Measurements from ENCODE around the gene EIF5.
"Not testable (repeated sequence)": the region's sequence is repeated elsewhere in the genome, so short reads cannot be mapped to it uniquely, and the experiment has no call there.

The EIF5 gene

DNA sequence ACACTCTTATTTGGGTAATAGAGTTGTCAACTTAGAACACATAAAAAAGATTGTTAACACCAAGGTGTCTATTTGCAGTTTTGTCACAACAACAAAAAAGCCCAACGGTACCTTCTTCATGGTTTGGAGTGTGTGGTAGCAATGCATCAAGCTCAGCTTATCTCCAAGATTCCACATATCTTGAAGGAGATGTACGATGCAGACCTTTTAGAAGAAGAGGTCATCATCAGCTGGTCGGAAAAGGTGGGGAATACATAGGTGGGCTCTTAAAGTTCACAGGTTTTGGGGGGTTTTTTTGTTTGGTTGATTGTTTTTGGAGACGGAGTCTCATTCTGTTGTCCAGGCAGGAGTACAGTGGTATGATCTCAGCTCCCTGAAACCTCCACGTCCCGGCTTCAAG lies 5.5 kb downstream of the EIF5 start:
- DNase-seq = no peak

DNA sequence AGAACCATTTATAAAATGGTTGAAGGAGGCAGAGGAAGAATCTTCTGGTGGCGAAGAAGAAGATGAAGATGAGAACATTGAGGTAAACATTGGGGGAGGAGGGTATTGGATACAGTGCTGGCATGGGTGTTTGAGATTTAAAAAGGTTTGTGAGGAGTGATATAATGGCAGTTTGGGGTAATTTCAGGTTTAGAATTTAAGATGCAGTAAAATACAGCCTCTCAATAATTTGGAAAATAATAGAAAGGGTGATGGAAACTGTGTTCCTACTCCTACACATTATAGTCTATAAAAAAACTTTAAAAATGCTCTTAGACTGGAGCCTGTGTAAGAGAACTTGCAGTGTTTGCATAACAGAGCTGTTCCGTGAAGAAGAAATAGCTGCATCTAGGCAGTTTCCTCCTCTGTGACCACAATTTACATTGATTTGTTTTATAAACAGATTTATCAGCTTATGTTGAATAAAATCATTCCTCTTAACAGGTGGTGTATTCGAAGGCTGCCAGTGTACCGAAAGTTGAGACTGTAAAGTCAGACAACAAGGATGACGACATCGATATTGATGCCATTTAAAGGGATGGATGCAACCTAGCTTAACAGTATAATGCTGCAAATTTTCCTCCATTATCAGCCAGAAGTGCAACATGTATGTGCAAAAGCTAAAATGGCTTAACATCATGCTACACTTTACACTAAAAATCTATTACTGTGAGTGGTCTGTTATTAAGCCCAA lies 6.6 kb downstream of the EIF5 start:
- no peak for DNase-seq

DNA sequence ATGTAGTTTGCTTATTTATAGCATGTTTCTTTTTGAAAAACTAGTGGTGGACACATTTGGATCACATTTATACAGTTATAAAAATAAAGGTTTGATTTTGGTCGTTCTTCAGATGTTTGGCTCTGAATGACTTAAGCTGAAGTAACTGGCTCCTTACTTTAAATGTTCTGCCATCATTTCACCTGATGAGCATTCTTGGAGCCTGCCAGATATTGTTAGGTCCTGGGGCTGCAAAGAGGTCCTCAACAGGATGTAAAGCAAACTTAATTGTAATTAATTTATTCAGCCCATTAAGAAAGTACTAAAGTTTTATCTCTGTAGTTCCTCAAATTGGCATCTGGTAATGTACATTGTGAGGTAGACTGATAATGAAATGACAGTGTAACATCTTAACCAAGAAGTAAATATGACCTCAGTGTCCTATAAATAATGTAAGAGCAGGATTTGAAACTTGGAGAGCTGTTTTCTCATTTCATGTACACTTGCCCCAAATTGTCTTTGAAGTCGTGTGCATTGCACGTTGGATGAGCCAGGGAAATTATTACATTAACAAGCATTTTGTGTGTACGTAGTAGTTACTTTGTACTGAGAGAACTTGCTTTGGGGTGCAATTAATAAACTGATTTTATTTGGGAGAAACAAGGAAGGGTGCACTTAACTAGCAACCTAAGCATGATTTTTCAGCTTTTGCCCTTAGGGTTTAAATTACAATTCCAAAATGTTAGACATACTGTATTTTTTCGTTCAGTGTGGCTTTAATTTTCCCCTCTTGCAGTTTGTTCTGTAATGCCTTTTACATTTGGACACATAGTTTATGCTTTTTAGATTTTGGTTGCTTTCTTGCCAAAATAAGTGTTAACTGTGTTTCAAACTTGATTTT lies 7.5 kb downstream of the EIF5 start:
- no peak for DNase-seq

DNA sequence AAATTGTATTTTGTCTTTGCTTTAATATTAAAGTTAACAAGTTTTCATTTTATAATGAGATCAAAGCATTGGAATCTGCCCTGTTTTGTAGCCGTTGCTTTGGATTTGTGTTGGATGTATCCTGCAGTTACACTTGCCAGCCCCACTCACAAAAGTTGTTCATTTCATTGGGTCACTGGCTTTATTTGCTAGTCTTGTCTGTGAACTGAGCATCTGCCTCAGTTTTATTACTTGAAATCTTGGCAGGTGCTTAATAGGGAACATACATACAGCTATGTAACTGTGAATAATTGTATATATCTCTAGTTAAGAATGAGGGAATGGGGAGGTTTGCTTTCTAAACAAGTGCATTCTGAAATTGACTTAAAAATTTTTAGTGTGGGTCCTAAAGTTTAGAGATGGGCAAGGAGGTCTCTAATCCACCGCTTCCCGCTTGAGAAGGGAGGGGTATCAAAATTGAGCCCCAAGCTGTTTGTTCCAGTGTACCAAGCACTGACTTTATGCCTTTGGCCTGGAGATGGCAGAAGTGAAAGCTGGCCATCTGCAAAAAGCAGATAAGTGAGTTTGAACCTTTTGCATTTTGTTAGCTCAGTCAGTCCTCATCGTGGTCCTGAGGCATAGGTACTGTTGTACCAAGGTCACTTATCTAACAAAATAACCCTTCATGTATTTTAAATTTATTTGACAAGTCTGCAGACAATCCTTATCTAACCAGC lies 9.3 kb downstream of the EIF5 start:
- no peak for DNase-seq

DNA sequence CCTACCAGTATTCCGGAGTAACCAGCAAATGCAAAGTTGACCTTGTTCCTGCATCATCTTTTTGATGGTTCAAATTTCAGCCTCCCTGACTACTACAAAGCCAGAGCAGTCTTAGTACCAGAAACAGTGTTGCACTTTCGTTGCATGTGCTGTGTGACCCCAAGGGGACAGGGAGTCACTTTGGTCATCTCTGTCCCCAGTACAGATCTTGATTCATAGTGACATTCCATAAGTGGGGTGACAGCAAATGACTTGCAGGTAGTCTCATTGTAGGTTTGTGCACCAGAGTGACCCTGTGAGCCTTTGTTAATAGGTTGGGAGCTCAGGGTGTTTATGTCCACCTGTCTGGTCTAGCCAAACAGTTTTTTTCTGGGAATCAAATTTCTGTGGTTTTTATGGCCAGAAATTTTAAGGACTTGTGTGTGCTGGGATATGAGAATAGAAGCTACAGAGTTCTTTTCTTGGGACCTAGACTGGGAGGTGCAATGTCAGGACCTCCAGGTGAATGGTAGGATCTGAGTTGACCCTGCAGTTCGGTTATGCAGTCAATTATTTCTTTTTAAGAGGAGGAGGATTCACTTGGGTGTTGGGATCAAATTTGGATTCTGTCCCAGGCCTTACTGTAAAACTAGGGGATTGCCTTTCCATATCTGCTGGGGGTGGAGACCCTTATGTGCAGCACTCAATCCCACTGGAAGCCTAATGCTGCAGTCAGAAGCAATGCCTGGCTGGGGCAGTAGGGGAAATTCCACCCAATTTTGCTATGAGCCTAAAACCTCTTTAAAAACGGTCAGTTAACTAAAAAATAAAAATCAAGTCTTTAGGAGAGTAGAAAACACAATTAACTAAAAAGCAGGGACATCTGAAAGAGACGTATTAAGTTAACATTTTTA lies 10.1 kb downstream of the EIF5 start:
- DNase-seq = no peak

DNA sequence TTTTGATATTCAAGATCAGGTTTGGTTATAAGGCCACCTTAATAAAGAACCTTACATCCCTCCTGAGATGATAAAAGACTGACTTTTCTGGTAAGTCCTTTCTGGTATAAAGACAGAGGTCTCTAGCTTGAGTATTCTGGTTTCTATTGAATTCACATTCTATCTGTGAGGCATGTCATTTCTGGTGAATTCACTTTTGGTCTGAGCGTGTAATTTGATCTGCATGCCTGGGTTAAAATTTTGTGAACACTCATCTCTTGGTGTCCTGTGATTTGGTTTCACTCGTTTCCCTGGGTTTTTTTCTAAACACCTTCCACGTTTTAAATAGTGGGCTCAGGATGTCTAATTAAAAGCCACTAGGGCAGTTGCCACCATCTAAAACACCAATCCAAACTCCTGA lies 12.2 kb downstream of the EIF5 start:
- no peak for DNase-seq

DNA sequence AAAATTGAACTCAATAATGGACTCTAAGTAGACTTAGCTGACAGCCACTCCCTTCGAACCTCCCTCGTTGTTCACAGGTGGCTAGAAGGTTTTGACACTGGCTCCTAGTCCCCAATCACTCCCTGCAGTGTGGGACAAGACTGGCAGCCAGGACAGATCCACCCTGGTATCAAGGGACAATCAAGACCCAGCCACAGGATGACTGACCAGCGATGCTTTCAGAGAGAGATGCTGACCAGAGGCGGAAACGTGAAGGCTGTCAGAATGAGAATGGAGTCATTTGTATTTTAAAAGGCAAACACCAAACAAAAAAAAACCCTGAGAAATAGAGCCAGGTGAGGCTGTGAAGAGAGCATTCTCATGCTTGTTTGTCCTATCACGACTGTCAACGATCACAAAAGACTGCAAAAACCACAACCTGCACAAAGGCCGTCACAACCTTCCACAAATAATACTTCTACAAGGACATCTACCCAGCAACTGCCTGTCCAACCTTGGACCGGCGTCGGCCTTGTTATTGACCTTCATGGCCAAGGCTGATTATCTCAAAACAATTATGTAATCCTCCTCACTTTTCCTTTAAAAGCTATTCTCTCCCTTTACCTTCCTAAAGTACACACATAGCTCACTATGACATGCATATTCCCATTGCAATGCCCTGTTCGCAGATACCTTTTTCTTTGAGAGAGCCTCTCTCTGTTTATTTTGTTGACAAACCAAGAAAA lies 13.2 kb downstream of the EIF5 start:
- no peak for DNase-seq

DNA sequence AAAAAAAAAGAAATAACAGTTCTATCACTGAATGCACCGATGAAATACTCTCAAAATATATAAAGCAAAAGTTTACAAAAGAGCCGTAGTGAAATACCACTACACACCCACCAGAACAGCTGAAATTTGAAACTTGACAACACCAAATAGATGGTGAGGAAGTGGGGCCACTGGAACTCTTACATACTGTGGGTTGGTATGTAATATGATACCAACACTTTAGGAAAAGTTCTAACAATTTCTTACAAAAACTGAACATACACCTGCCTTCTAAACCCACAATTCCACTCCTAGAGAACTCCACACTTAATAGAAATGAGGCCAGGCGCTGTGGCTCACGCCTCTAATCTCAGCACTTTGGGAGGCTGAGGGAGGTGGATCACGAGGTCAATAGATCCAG lies 14.1 kb downstream of the EIF5 start:
- no peak for DNase-seq

DNA sequence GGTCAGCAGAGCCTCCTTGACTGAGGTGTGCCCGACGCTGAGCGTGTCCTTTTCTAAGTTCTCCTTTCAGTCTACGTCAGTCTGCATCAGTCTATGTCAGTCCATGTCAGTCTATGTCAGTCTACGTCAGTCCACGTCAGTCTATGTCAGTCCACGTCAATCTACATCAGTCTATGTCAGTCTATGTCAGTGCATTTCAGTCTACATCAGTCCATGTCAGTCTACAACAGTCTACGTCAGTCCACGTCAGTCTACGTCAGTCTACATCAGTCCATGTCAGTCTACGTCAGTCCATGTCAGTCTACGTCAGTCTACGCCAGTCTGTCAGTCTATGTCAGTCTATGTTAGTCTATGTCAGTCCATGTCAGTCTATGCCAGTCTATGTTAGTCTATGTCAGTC lies 15.9 kb downstream of the EIF5 start:
- no peak for DNase-seq

DNA sequence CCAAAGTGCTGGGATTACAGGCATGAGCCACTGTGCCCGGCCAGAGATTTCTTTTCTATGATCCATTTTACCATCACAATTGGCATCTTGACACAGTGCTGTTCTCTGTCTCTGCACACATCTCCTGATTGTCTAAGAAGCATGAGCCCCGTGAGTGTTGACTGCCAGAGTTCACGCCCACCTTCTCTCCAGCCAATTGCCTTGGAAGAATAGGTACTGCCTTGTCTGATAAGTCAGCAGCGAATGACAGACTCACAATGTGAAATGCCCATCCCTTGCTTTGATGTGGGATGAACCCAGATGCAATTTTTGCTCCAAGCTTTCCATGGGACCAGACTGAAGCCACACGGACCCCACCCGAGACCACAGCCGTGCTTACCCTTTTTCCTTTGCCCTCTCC lies 19.3 kb downstream of the EIF5 start:
- DNase-seq = no peak

DNA sequence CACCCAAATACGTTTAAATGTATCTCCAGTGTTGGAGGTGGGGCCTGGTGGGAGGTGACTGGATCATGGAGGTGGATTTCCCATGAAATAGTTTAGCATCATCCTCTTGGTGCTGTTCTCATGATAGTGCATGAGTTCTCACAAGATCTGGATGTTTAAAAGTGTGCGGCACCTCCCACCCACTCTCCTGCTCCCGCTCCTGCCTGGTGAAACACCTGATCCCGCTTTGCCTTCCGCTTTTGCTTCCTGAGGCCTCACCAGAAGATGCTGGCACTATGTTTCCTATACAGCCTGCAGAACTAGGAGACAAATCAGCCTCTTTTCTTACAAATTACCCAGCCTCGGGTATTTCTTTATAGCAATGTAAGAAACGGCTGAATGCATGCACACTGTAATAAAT lies 20.1 kb downstream of the EIF5 start:
- no peak for DNase-seq

DNA sequence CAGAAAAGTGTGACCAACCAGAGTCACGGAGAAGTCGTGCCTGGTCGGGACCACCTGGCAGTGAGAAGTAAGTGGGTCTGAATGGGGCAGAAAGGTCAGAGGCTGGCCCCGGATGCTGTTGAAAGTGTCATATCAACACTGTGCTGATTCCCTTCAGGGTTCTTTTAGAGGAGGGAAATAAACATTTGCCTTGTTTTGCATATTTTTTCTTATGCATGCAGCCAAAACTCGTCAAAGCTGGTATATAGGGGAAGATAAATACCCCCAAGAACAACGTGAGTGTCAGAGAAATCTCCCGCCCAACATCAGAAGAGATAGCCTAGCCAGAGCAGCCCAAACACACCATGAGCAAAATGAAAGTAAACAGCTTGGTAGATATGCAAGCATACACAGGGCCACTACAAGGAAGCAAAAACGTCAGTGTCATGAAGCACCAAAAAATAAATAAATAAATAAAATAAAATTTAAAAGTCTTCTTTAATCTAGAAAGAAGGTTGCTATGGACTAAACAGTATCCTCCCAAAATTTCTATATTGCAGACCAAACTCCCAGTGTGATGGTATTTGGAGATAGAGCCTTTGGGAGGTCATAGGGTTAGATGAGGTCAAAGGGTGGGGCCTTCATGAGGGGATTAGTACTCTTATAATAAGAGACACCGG lies 22.1 kb downstream of the EIF5 start:
- DNase-seq = no peak

DNA sequence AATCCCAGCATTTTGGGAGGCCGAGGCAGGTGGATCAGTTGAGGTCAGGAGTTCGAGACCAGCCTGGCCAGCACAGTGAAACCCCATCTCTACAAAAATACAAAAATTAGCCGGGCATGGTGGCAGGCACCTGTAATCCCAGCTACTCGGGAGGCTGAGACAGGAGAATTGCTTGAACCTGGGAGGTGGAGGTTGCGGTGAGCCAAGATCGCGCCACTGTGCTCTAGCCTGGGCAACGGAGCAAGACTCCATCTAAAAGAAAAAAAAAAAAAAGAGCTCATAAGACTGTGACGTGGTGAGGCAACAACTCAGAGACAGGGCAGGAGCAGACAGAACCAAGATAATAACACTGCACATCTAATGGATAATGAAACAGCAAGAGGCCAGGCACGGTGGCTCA lies 23.5 kb downstream of the EIF5 start:
- DNase-seq = not testable (repeated sequence)

DNA sequence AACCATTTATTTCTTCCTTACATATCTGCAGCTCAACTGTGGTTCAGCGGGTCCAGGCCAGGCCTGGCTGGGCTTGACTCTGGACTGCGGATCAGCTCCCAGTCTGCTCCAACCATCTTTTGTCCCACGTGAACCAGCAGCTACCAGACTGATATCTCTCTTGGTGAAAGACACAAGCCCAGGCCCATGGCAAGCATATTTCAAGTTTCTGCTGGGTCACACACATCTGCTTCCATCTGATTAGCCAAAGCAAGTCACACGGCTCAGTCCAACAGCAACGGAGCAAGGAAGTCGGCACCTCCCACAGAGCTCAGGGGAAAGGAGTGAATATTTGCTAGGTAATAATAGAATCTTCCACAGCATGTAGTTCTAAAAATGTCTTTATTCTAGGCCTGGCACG lies 26.5 kb downstream of the EIF5 start:
- no peak for DNase-seq

DNA sequence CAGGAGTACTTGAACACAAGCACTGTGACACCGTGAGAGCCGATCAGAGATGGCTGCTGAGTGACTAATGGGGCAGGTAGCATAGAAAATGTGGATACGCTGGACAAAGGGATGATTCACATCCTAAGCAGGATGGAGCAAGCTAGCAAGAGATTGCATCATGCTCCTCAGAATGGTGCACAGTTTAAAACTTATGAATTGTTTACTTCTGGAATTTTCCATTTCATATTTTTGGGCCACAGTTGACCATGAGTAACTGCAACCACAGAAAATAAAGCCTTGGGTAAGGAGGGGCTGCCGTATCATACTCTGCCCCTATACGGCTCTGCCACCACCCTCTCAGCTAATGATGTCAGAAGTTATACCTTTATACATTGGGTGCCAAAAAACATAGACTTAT lies 27.8 kb downstream of the EIF5 start:
- DNase-seq = no peak

DNA sequence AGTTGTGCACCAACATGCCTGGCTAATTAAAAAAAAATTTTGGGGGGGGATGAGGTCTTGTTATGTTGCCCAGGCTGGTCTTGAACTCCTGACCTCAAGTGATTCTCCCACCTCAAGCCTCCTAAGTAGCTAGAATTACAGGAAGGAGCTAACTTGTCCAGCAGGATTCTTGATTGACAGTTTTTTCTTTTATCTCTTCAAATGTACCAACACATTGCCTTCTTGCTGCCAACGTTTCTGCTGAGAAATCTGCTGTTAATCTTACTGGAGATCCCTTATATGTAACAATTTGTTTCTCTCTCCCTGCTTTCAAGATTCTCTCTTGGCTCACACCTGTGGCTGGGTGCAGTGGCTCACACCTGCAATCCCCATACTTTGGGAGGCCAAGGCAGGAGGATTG lies 28.7 kb downstream of the EIF5 start:
- DNase-seq = no peak

DNA sequence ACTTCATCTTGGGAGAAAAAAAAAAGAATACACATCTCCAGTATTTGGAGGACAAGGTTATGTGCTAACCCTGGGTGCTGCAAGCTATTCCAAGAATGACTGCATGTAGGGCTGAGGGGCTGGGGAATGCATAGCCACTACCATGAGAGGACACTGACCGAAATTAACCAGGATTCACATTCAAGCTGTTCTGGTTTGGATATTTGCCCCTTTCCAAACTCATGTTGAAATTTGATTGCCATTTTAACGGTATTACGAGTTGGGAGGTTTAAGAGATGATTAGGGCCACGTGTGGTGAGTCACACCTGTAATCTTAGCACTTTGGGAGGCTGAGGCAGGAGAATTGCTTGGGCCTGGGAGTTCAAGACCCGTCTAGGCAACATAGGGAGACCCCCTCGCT lies 32.7 kb downstream of the EIF5 start:
- no peak for DNase-seq

DNA sequence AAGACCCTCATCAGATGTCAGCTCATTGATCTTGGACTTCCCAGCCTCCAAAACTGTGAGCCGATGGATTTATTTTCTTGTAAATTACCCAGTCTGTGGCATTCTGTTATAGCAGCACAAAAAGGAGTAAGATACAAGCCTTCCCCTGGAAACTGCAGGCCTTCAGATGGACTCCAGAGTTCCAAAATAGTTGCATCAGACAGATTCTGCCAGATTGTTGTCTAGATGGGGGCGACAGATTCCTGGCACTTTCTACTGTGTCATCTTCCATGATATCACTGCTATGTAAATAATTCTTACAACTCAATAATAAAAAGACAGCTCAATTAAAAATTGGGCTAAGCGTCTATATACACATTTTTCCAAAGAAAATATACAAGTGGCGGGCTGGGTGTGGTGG lies 34.0 kb downstream of the EIF5 start:
- no peak for DNase-seq

DNA sequence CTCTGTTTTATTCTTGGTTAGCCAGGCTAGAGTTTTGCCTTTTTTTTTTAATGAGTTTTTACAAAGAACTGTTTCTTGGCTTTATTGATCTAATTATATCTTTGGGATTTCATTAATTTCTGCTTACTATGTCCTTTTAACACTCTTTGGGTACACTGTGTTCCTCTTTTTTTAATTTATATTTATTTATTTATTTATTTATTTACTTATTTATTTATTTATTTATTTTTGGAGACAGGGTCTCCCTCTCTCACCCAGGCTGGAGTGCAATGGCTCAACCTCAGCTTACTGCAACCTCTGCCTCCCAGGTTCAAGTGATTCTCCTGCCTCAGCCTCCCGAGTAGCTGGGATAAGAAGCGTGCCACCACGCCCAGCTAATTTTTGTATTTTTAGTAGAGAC lies 36.0 kb downstream of the EIF5 start:
- no peak for DNase-seq

DNA sequence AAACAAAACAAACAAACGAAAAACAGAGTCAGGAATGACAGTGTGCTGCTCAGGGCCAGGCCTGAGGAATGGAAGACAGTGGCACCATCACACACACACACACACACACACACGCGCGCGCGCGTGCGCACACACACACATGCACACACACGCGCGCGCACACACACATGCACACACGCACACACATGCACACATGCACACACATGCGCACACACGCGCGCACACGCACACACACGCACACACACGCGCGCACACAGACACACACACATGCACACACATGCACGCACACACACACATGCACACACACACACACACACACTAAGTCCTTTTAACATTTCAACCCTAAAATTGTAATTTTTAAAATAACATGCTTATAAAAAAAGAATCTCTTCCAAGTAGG lies 38.0 kb downstream of the EIF5 start:
- DNase-seq = no peak

DNA sequence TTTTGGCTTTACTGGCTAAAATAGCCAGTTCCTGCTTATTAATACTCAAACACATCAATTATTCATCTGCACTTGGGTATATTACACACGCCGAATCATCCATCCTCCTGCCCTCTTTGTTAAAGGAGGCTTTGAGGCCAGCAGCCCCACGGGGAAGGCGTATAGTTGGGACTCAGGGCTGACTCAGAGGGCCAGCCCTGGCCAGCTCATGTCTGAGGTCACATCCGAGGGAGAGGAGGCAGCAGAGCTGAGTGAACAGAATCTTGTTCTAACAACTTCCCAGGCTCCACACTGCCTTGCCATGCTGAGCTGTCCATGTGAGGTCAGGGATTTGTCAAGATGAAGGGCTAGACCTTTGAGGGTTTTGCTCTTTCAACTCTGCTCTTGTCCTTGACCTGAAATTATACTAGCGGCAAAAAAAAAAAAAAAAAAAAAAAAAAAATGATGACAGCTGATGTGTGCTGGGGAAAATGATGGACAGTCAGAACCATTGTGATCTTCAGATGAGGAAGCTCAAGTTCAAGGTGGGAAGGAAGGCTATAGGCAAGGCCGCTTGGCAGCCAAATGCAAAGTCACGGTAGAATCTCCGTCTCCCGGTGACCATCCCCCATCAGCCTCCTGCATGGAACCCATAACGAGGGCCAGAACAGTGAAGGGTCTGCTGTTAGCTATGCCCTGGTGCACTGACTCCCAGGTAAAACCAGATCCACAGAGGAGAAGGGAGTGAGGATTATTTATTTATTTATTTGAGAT lies 38.7 kb downstream of the EIF5 start:
- DNase-seq = no peak

Data from activated effector memory CD4-positive, alpha-beta T cell treated with anti-CD3 and anti-CD28 coated beads, Interleukin-2, amount 50 U/mL, for 16 hours (primary cell).